ENCODE data around the gene GABRR2.
A peak's percentile ranks its signal among the peaks of the same experiment; 100 is the strongest.

GABRR2 gene

GRCh38 chr6:89290401-89291155 is 24.5 kb downstream of the GABRR2 start:
- DNase-seq = no peak

- DNase-seq = no peak
Measured at GRCh38 chr6:89289710-89290109, 25.4 kb downstream of the GABRR2 start.

GRCh38 chr6:89287351-89288028 is 27.6 kb downstream of the GABRR2 start:
- DNase-seq = no peak

GRCh38 chr6:89286516-89286915 is 28.6 kb downstream of the GABRR2 start:
- no peak for DNase-seq

- no peak for DNase-seq
Measured at GRCh38 chr6:89284963-89285735, 29.9 kb downstream of the GABRR2 start.

GRCh38 chr6:89284081-89284480 is 31.0 kb downstream of the GABRR2 start:
- DNase-seq = no peak

GRCh38 chr6:89282749-89283148 is 32.4 kb downstream of the GABRR2 start:
- no peak for DNase-seq

- DNase-seq = peak; percentile 25
Measured at GRCh38 chr6:89281779-89282246, 33.3 kb downstream of the GABRR2 start.

- DNase-seq = no peak
Measured at GRCh38 chr6:89278956-89279355, 36.1 kb downstream of the GABRR2 start.

GRCh38 chr6:89275900-89276299 is 39.2 kb downstream of the GABRR2 start:
- no peak for DNase-seq

GRCh38 chr6:89273816-89274215 is 41.3 kb downstream of the GABRR2 start:
- DNase-seq = no peak

- no peak for DNase-seq
Measured at GRCh38 chr6:89272596-89272995, 42.5 kb downstream of the GABRR2 start.

- DNase-seq = no peak
Measured at GRCh38 chr6:89270951-89271721, 44.0 kb downstream of the GABRR2 start.

- no peak for DNase-seq
Measured at GRCh38 chr6:89269981-89270380, 45.1 kb downstream of the GABRR2 start.

- no peak for DNase-seq
Measured at GRCh38 chr6:89269252-89269651, 45.8 kb downstream of the GABRR2 start.

- DNase-seq = no peak
Measured at GRCh38 chr6:89268776-89269175, 46.3 kb downstream of the GABRR2 start.

GRCh38 chr6:89267918-89268317 is 47.2 kb downstream of the GABRR2 start:
- no peak for DNase-seq

- no peak for DNase-seq
Measured at GRCh38 chr6:89264296-89264695, 50.8 kb downstream of the GABRR2 start.

- peak; percentile 25 for DNase-seq
Measured at GRCh38 chr6:89260832-89261231, 54.3 kb downstream of the GABRR2 start.

- DNase-seq = no peak
Measured at GRCh38 chr6:89260310-89260709, 54.8 kb downstream of the GABRR2 start.

- DNase-seq = no peak
Measured at GRCh38 chr6:89258912-89259311, 56.2 kb downstream of the GABRR2 start.

GRCh38 chr6:89257781-89258180 is 57.3 kb downstream of the GABRR2 start:
- DNase-seq = no peak

GRCh38 chr6:89257346-89257745 is 57.8 kb downstream of the GABRR2 start:
- no peak for DNase-seq
